GM18873 (cell line): ENCODE measurements around the gene EPB41L4A.

Experiments used
- ATAC-seq: cut with Tn5 transposase; IDR thresholded peaks from one replicate; pipeline ENCODE4 v1.9.1; 2021; ENCODE audit warnings: mild to moderate bottlenecking, moderate library complexity, moderate number of reproducible peaks; ENCODE audit not compliant: unreplicated experiment, low FRiP score

The EPB41L4A gene

DNA sequence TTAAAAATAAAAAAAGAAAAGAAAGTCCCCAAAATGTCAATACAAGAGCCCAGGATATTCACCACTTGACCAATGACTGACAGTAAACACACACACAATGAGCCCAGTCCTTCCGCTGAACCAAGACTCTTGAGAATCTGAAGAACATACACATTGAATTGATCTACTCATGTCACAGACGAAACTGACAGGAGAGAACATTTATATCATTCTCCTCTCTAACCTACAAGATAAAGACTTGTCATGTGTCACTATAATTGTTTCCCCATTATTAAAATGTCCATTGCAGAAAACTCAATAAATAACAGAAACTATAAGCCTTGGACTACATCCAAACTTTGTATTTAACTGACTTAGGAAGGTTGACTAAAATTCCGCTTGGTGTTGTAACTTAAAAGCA, 296.7 kb downstream of the EPB41L4A start:
- no peak for ATAC-seq

DNA sequence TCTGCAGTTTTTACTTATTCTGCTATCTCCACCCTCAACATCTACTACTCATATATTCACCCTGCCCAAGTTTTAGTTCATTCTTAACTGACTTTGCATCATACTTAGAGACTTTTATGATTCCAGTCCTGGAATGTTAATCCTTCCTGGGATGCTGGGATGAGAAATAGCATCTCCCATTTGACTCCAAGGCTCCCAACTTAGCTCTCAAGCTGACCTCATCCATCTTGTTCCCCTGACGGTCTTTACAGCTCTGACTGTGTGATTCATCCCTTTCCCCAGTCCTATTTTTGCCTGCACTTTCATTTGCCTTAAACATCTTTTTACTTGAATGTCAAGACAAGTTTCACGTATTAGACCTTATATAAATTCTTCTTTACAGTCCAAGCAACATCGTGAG, 297.8 kb downstream of the EPB41L4A start:
- no peak for ATAC-seq

DNA sequence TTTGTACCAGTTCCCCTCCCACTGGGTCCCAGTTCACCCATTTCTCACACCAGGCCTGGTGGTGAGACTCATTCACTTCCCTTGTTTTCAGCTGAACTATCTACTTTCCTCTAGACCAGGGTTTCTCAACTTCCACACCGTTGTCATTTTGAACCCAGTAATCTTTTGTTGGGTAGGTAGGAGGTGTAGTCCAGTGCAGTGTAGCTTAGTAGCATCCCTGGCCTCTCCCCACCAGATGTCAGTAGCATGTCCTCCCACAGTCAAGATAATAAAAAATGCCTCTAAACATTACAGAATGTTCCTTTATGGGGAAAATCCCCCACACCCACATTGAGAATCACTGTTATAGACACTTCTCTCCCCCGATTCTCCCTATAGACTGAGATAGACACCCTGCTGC, 299.1 kb downstream of the EPB41L4A start:
- no peak for ATAC-seq

DNA sequence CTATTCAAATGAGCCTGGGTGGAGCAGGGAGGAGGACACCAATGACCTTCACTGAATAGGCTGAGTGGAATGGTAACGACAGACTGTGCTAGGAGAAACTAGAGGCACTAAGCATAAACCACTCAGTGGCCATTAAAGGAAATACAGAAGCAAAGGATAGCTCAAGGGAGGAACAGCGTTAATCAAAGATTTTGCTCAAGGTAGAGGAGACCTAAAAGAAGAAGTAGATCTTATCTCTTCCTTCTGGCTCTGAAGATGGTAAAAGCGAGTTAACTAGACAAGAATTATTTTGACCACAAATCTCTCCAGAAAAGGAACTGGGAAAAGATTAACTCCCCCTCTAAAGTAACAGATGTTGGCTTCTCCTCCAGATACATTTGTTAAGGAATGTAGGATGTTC, 299.6 kb downstream of the EPB41L4A start:
- ATAC-seq: no peak

DNA sequence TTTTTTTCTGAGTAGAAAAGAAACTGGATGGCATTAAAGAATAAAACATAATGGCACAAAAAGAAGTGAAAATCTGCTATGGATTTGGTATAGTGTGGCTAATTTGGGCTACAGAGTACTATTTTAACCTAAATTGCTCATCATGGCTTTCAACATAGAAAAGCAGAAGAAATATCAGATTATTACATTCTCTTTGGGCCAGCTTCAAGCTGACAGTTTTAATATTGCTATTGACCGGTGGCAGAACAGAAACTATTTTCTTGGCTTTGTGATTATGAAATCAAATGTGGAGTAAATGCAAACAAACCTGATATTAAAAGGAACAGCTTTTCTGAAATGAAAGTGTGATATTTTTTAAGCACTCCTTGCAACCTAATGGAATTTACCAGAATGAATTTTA, 301.5 kb downstream of the EPB41L4A start:
- no peak for ATAC-seq

DNA sequence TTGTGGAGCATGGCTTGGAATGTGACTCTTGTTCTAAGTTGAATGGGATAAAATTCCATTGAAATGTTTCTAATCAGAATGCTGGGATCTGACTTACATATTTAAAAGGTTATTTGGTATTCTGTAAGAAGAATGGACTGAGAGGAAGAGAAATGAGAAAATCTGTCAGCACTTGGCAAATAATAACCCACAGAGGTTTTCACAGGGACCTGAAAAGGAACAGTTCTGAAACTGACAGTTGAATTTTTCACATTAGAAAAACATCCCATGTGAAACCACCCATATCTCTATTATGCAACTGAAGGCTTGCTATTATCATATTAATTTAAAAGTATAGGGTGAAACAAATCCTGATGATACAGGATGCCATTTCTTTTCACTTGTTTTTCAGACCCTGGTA, 302.7 kb downstream of the EPB41L4A start:
- no peak for ATAC-seq

DNA sequence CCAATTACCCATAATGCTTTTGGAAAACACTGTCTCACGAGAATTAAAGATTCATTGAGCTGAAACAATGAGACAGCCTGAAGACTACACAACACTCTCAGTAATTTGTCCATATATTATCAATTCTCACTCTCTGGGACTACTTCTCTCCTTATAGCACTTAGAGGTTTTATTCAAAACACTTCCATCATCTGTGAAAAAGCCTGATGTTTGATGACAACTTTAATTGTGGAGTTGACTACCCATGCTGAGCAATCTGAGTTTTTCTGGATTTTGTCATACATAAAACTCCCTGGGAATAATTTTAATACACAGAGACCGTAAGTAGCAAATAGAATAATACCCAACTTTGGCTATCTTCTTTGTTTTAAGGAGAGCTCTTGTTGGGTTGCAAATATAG, 305.5 kb downstream of the EPB41L4A start:
- no peak for ATAC-seq
